ENCODE results near the gene S100A8.
"Not testable (repeated sequence)": the region's sequence is repeated elsewhere in the genome, so short reads cannot be mapped to it uniquely, and the experiment has no call there.

S100A8 gene

GRCh38 chr1:153390938-153391710 lies at the start of gene S100A8:
TSS of gene S100A8 (minus strand) at chr1:153391073. CDS start at chr1:153390535, 538 bp downstream.
- DNase-seq (ENCODE audit: low read depth in 2 of 2, low spot score in 1 of 2), result no peak

- no peak for DNase-seq (ENCODE audit: low read depth in 2 of 2, low spot score in 1 of 2)
Measured at GRCh38 chr1:153439273-153439672, 48.4 kb upstream of the S100A8 start.

- DNase-seq (ENCODE audit: low read depth in 2 of 2, low spot score in 1 of 2), result no peak
Measured at GRCh38 chr1:153438599-153438998, 47.7 kb upstream of the S100A8 start.

- DNase-seq (ENCODE audit: low read depth in 2 of 2, low spot score in 1 of 2), result no peak
Measured at GRCh38 chr1:153437236-153437635, 46.4 kb upstream of the S100A8 start.

GRCh38 chr1:153434746-153435455 lies 44.0 kb upstream of the S100A8 start:
- no peak for DNase-seq (ENCODE audit: low read depth in 2 of 2, low spot score in 1 of 2)

GRCh38 chr1:153432874-153433681 lies 42.2 kb upstream of the S100A8 start:
- DNase-seq (ENCODE audit: low read depth in 2 of 2, low spot score in 1 of 2), result no peak

GRCh38 chr1:153431928-153432327 lies 41.1 kb upstream of the S100A8 start:
- no peak for DNase-seq (ENCODE audit: low read depth in 2 of 2, low spot score in 1 of 2)

GRCh38 chr1:153431427-153431826 lies 40.6 kb upstream of the S100A8 start:
- no peak for DNase-seq (ENCODE audit: low read depth in 2 of 2, low spot score in 1 of 2)

GRCh38 chr1:153431002-153431401 lies 40.1 kb upstream of the S100A8 start:
- no peak for DNase-seq (ENCODE audit: low read depth in 2 of 2, low spot score in 1 of 2)

GRCh38 chr1:153430561-153430960 lies 39.7 kb upstream of the S100A8 start:
- no peak for DNase-seq (ENCODE audit: low read depth in 2 of 2, low spot score in 1 of 2)

GRCh38 chr1:153430166-153430553 lies 39.3 kb upstream of the S100A8 start:
- DNase-seq (ENCODE audit: low read depth in 2 of 2, low spot score in 1 of 2), result no peak

GRCh38 chr1:153429266-153430165 lies 38.6 kb upstream of the S100A8 start:
- no peak for DNase-seq (ENCODE audit: low read depth in 2 of 2, low spot score in 1 of 2)

GRCh38 chr1:153428791-153429190 lies 37.9 kb upstream of the S100A8 start:
- no peak for DNase-seq (ENCODE audit: low read depth in 2 of 2, low spot score in 1 of 2)

GRCh38 chr1:153428073-153428638 lies 37.3 kb upstream of the S100A8 start:
- no peak for DNase-seq (ENCODE audit: low read depth in 2 of 2, low spot score in 1 of 2)

GRCh38 chr1:153426809-153427208 lies 35.9 kb upstream of the S100A8 start:
- no peak for DNase-seq (ENCODE audit: low read depth in 2 of 2, low spot score in 1 of 2)

GRCh38 chr1:153422450-153423068 lies 31.7 kb upstream of the S100A8 start:
- peak; percentile 12 to 50 for DNase-seq (ENCODE audit: low read depth in 2 of 2, low spot score in 1 of 2)

- no peak for DNase-seq (ENCODE audit: low read depth in 2 of 2, low spot score in 1 of 2)
Measured at GRCh38 chr1:153420306-153420705, 29.4 kb upstream of the S100A8 start.

GRCh38 chr1:153419436-153419793 lies 28.5 kb upstream of the S100A8 start:
- DNase-seq (ENCODE audit: low read depth in 2 of 2, low spot score in 1 of 2), result not testable (repeated sequence)

GRCh38 chr1:153418758-153419435 lies 28.0 kb upstream of the S100A8 start:
- not testable (repeated sequence) for DNase-seq (ENCODE audit: low read depth in 2 of 2, low spot score in 1 of 2)
